Limb (tissue), 2 donors: Measurements from ENCODE around the gene TPSB2.
"Not testable (repeated sequence)": the region's sequence is repeated elsewhere in the genome, so short reads cannot be mapped to it uniquely, and the experiment has no call there.

ENCODE experiments used
- DNase-seq, 2 donors: peaks; one replicate each; pipeline ENCODE4 v3.0.0-alpha.2; 2016; ENCODE audit errors: extremely low spot score in 2 of 2

TPSB2 gene

DNA sequence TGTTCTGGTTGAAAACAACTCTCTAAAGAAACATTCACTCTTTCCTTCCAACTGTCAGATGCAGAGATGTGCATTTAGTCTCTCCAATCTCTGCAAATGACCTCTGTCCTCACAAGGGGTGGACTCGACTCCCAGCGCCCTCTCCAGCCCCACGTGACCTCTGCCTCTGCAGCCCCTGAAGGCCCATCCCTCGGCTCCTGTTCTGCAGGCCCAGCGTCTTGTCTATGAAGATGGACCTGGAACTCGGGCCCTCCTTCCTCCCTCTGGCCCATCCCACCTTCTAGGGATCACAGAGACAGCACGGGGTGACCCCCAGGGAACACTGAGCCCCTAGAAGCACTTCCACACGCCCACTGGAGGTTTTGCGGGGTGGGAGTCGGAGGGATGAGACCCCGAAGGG, 13.4 kb upstream of the TPSB2 start:
- DNase-seq = not testable (repeated sequence)

GRCh38 chr16:1241081-1241480, 11.1 kb upstream of the TPSB2 start:
- DNase-seq = not testable (repeated sequence)

DNA sequence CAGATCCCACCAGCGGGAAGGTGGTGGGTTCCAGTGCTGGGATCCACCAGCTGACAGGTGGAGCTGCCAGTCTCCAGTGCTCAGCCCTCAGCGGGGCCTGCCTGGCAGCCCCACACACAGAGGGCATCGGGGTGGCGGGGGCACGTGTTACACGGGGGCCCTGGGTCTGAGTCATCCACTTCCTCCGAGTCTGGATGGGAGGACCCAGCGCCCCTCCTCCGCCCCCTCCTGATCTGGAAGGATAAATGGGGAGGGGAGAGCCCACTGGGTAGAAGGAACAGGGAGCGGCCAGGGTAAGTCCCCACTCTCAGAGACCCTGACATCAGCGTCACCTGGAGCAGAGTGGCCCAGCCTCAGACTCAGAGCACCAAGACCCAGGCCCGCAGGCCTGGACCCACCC, 10.5 kb upstream of the TPSB2 start, which contains the start of gene TPSAB1:
TPSAB1 (plus strand) TSS at position 270 of the 400 bp plus-strand sequence. CDS start 234 bp downstream, outside the sequence.
- DNase-seq = not testable (repeated sequence)

DNA sequence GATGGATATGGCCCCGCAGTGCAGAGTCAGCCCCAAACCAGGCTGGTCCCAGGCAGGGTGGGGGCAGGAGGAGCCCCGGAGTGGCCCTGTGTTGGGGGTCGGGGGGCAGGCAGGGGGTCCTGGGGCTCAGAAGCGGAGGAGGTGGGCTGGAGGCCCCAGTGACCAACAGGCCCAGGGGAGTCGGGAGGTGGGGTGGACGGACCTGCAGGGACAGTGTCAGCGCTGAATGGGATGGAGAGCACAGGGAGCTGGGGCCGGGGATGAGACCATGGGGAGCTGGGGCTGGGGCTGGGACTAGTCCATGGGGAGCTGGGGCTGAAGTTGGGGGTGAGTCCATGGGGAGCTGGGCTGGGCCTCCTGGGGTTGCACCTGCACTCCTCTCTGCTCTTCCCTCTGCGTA, 9.6 kb upstream of the TPSB2 start:
- not testable (repeated sequence) for DNase-seq

DNA sequence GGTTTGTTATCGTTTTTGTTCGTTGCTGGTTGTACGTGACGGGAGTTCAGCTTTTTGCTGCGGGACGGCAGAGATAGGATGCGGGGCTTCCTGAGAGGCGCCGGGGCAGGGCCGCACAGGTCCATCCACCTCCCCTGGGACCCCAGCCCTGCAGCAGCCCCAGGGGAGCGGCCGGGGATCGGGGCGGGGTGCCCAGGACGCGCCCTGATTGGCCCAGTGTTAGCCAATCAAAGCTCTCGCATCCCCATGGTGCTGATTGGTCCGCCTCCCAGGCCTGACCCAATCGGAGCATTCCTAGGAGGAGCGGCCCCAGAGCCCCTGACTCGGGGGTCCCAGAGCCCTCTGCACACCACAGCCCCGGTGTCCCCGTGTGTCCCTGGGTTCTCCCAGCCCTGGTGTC, 8.9 kb upstream of the TPSB2 start:
- not testable (repeated sequence) for DNase-seq

DNA sequence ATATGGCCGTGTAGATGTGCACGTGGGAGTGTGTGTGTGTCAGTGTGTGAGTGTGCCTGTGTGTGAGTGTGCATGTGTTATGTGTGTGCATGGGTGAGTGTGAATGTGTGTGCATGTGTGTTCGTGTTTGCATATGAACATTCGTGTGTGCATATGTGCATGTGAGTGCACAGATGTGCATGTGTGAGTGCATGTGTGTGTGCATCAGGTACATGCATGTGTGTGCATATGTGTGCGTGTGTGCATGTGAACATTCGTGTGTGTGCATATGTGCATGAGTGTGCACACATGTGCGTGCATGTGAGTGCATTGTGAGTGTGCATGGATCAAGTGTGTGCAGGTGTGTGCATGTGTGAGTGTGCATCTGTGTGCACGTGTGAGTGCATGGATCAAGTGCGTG, 8.0 kb upstream of the TPSB2 start:
- DNase-seq = no peak

GRCh38 chr16:1236659-1237058, 6.7 kb upstream of the TPSB2 start:
- DNase-seq = not testable (repeated sequence)

DNA sequence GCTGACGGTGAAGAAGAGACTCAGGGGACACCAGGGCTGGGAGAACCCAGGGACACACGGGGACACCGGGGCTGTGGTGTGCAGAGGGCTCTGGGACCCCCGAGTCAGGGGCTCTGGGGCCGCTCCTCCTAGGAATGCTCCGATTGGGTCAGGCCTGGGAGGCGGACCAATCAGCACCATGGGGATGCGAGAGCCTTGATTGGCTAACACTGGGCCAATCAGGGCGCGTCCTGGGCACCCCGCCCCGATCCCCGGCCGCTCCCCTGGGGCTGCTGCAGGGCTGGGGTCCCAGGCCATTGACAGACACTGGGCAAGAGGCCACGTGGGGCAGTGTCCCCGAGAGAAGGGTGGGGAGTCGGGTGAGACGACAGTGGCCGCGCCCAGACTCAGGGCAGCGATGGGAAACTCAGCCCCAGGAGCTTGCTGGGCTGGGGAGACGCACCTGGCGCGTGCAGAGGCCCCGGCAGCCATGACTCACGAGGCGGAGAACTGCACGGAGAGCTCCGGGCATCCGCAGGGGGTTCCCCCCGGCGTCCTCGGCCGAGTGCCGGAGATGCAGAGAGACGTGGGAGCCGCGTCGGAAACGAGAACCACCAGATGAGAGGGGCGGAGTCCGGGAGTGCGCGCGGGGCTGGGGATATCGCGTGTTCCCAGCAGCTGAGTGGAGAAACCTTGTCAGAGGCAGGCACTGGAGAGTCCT, 2.2 kb upstream of the TPSB2 start:
- not testable (repeated sequence) for DNase-seq

DNA sequence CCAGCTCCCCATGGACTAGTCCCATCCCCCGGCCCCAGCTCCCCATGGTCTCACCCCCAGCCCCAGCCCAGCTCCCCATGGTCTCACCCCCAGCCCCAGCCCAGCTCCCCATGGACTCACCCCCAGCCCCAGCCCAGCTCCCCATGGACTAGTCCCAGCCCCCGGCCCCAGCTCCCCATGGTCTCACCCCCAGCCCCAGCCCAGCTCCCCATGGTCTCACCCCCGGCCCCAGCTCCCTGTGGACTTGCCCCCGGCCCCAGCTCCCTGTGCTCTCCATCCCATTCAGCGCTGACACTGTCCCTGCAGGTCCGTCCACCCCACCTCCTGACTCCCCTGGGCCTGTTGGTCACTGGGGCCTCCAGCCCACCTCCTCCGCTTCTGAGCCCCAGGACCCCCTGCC, 1.3 kb upstream of the TPSB2 start:
- not testable (repeated sequence) for DNase-seq

DNA sequence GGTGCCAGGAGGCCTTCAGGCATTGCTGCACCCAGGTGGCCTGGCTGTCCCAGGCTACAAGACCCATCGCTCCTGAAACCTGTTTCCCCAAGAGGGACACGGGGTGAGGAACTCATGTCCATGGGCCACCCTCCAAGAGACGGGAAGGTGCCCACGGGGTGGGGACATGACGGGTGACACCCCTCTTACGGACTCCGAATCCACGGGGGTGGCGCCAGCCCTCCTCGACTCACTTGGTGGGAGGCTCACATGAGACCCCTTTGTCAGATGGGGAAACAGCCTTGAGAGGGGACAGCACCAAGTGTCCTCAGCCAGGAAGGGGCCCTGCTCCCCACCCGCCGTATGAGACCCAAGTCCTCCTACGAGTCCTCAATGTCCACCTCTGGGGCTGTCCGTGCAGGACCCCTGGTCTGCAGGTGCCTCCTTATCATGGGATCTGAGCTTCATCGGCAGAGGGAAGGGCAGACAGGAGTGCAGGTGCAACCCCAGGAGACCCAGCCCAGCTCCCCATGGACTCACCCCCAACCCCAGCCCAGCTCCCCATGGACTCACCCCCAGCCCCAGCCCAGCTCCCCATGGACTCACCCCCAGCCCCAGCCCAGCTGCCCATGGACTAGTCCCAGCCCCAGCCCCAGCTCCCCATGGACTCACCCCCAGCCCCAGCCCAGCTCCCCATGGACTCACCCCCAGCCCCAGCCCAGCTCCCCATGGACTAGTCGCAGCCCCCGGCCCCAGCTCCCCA, 658 bp upstream of the TPSB2 start:
- DNase-seq = not testable (repeated sequence)

- not testable (repeated sequence) for DNase-seq
These were observed 508 bp downstream of the TPSB2 start for GRCh38 chr16:1229476-1229875.

GRCh38 chr16:1228227-1228626, 1.8 kb downstream of the TPSB2 start:
- not testable (repeated sequence) for DNase-seq

DNA sequence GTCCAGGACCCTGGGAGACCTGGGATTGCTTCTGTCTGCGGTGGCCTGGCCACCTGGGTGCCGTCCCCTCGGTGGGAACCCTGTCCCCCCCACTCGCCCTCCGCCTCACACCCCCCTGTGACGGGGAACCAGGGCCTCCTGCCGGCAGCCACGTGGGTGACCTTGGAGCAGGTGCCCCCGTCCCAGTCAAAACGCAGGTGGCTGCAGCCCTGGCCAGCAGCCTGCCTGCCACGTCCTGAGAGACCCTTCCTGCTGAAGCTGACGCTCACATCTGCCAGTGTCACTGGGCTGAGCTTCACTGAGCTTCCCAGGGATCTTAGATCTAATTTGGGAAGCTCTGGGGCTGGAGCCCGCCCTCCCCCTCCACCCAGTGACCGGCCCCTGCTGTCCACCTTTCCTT, 3.3 kb downstream of the TPSB2 start:
- not testable (repeated sequence) for DNase-seq

GRCh38 chr16:1225728-1226311, 4.2 kb downstream of the TPSB2 start:
- not testable (repeated sequence) for DNase-seq

DNA sequence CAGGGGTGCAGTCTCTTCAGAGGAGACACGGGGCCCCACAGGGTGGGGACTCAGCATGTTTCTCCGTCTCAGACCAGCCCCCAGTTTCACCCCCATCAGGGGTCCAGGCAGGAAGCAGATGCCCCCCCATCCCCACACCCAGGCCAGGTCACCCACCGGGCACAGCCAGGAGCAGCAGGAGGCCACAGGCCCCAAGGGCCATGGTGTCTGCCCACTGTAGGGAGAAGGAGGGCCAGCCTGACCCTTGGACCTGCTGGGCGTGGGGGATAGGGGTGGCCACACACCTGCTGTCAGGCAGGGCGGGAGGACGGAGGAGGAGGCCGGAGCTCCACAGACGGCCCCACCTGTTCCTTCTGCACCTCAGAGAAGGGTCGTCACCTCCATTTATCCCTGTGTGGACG, 4.9 kb downstream of the TPSB2 start, which contains the start of gene TPSG1:
TPSG1 (minus strand) TSS at position 218 of the 401 bp plus-strand sequence; CDS start at position 202, 16 bp downstream.
- no peak for DNase-seq

- DNase-seq = no peak
These were observed 5.4 kb downstream of the TPSB2 start for GRCh38 chr16:1224558-1224957.

- DNase-seq = no peak
These were observed 6.4 kb downstream of the TPSB2 start for GRCh38 chr16:1223355-1224214.

GRCh38 chr16:1222553-1223354, 7.2 kb downstream of the TPSB2 start:
- DNase-seq = no peak

- no peak for DNase-seq
These were observed 8.1 kb downstream of the TPSB2 start for GRCh38 chr16:1221628-1222552.
